HG03159 (cell line): ENCODE measurements around the gene RPUSD2.
"Not testable (repeated sequence)": the region's sequence is repeated elsewhere in the genome, so short reads cannot be mapped to it uniquely, and the experiment has no call there.

Experiments
- ATAC-seq: cut with Tn5 transposase; IDR thresholded peaks from one replicate; pipeline ENCODE4 v1.9.1; 2021; ENCODE audit warnings: mild to moderate bottlenecking, moderate library complexity; ENCODE audit not compliant: unreplicated experiment

The RPUSD2 gene

DNA sequence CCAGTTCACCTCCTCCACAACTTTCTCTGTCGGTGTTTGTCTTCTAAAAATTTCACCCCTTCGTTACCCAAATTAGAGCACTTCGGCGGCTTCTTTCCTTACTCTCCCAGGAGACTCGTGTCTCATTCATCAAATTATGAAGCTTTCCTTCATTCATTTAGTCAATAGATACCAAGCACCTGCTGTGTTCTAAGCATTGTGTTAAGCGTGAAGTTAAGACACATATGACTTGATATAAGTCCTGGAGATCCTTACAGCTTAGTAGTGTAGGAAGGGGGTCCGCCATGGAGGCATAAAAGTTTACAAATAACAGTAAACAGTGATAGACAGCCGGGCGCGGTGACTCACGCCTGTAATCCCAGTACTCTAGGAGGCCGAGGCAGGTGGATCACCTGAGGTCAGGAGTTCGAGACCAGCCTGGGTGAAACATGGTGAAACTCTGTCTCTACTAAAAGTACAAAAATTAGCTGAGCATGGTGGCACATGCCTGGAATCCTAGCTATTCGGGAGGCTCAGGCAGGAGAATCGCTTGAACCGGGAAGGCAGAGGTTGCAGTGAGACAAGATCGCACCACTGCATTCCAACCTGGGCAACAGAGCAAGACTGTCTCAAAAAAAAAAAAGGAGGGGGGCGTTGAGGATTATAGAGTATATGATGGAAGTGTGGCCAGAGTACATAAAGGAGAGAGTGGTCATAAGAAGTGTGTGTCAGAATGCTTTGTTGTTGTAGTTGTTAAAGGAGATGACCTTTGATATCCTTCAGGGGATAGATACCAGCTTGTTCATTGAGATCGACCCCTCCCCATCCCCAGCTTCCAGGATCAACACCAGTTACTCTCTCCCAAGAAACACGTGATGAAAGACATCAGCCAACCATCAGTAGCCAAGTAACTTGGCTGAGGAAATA lies 3.5 kb upstream of the RPUSD2 start:
- no peak for ATAC-seq

DNA sequence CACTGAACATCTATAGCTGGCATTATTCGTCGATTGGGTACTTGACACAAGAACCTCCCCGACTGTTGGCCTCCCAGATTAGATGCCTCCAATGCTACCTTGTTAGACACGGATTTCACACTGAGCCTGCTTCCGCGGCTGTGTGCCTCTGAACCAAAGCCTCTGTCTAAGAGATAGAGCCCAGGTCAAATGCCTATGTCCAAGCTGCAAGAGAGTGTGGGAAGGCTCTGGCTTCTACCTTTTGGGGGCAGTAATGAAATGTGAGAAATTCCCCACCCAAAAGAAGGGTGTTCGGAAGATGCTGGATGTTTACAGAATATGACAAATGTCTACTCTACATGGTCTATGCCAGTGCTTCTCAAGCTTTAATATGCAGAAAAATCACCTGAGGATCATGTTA lies 2.0 kb upstream of the RPUSD2 start:
- ATAC-seq: no peak

DNA sequence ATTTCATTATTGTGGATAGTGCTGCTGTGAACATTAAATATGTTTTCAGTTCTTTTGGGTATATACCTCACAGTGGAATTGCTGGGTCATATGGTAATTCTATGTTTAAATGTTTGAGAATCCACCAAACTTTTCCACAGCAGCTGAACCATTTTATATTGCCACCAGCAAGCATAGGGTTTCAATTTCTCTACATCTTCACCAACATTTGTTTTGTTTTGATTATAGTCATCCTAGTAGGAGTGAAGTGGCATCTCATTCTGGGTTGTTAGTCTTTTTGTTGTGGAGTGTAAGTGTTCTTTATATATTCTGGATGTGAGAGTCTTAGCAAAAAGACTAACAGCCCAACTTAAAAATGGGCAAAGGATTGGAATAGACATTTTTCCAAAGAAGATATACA lies 6.0 kb downstream of the RPUSD2 start:
- no peak for ATAC-seq

- ATAC-seq: not testable (repeated sequence)
Measured at GRCh38 chr15:40576914-40577313, 7.8 kb downstream of the RPUSD2 start.

DNA sequence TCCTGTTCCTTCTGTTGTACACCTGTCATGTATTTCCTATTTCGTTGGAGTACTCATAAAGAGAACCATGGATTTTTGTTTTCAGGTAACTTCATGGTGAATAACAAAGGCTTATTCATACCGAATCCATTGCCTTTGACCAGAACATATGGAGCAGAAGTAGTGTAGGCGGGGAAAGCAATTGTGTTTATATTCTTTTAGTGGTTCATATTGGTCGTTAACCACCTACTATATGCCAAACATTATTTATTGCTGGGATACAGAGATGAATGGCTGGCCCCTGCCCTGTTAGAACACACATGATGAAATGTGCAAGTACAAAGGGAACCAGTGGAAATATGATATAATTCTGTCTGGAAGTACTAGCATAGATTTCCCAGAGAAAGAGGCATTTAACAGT lies 9.8 kb downstream of the RPUSD2 start:
- ATAC-seq: no peak

DNA sequence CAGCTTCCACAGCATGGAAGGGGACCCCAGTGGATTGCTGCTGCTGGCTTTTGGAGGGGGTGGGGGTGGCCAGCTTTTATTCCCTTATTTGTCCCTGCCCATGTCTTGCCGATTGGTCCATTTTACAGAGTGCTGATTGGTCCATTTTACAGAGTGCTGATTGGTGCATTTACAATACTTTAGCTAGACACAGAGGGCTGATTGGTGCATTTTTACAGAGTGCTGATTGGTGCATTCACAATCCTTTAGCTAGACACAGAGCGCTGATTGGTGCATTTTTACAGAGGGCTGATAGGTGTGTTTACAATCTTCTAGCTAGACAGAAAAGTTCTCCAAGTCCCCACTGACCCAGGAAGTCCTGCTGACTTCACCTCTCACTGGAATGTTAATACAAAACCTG lies 12.7 kb downstream of the RPUSD2 start:
- not testable (repeated sequence) for ATAC-seq

- no peak for ATAC-seq
Measured at GRCh38 chr15:40582726-40583246, 13.7 kb downstream of the RPUSD2 start.

DNA sequence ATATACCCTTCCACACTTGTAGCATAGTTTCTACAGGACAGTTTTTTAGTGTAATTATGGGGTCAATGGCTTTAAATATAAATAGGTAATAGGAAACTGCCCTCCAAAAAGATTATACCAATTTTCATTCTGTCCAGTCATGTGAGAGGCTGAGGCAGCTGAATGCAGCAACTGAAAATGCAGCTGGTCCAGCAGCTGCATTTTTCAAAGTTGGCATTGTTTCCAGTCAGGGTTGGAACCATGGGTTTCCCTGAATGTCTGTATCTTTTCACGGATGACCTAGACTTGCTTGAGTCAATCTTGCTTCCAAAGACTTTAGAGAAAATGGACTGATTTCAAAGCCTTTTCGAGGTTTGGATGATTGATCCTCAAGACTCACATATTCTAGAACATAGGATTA lies 15.1 kb downstream of the RPUSD2 start:
- no peak for ATAC-seq

GRCh38 chr15:40590667-40591050 lies 21.6 kb downstream of the RPUSD2 start:
- no peak for ATAC-seq

- ATAC-seq: no peak
Measured at GRCh38 chr15:40591389-40591788, 22.3 kb downstream of the RPUSD2 start.

- ATAC-seq: no peak
Measured at GRCh38 chr15:40593165-40593564, 24.1 kb downstream of the RPUSD2 start.

GRCh38 chr15:40593588-40594428 lies 24.7 kb downstream of the RPUSD2 start, which contains the start of gene KNL1:
Gene KNL1, plus strand, starts transcription at chr15:40594249. Its CDS starts 8,683 bp downstream, at chr15:40602932.
- ATAC-seq: peak; percentile 66

DNA sequence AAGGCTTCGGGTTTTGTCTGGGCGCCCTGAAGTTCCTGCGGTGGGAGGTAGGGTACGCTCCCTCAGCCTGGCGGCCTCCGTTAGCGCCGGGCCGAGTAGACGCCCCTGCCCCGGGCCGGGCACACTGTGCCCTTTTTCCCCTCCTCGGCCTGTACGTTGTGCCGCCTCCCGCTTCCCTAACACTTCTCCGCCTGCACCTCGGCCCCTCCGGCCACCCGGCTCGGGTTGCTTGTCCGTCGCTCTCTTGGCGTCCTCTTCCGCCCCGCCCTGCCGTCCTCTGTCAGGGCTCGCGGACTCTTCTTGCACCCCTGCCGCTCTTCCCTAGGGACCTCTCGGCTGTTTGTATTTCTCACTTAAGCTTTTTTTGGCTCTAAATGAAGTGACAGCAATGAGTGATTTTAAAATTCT lies 25.3 kb downstream of the RPUSD2 start:
- ATAC-seq: peak; percentile 32

DNA sequence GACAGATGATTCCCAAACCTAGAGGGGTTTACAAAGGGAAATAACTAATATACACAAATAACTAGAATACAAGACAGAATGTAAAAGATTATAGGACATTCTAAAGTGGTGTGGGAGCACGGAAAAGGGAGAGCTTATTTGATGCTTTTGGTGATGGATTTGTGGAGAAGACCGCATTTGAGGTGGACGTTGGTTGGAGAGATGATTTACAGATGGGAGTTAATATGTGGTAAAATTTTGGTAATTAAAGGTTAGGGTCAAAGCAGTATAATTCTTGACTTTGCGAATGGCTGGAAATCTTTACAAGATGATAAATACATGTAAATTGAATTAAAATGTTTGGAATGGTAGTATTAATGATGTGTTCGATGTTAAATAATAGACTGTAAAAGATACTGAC lies 26.1 kb downstream of the RPUSD2 start:
- ATAC-seq: no peak

DNA sequence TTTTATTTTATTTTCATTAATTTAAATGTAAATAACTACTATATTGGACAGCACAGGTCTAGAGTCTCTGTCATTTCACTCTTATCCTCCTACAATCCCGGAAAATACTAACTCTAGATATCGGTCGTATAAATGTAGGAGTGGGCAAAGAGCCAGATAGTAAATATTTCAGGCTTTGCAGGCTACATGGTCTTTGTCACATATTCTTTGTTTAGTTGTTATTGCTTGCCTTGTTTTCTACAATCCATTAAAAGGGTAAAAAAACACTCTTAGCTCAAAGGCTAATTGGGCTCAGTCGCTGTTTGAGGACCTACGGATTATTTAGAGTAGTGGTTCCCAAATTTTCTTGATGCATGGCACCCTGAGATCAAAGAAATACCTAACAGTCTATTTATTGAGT lies 26.7 kb downstream of the RPUSD2 start:
- no peak for ATAC-seq

- no peak for ATAC-seq
Measured at GRCh38 chr15:40597024-40597423, 27.9 kb downstream of the RPUSD2 start.

GRCh38 chr15:40598126-40598525 lies 29.0 kb downstream of the RPUSD2 start:
- no peak for ATAC-seq

DNA sequence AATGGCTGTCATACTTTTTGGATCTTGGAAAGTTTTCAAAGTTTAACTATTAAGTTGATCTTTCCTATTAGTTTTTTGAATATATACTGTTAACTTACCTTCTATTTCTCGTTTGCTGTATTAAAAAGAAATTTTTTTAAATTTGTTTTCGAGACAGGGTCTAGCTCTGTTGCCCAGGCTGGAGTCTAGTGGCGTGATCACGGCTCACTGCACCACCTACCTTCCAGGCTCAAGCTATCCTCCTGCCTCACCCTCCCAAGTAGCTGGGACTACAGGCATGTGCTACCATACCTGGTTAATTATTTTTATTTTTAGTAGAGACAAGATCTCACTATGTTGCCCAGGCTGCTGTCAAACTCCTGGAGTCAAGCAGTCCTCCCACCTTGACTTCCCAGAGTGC lies 29.6 kb downstream of the RPUSD2 start:
- no peak for ATAC-seq

GRCh38 chr15:40600956-40601355 lies 31.9 kb downstream of the RPUSD2 start:
- ATAC-seq: no peak

DNA sequence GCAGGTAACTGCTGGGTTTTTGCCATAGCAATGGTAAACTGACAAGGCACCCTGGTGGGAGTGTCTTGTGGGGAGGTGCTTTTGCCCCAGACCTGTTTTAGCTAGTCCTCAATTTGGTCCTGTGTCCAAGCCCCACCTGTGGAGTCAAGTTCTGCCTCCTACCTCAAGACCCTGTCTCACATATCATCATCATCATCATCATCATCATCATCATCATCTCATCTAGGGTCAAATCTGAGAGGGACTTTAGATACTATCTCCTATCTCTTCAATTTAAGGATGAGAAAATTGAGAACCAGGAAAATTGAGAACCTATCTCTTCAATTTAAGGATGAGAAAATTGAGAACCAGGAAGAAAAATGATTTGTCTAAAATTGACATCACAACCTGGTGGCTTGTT lies 34.8 kb downstream of the RPUSD2 start:
- no peak for ATAC-seq

- no peak for ATAC-seq
Measured at GRCh38 chr15:40613080-40613479, 44.0 kb downstream of the RPUSD2 start.

- ATAC-seq: no peak
Measured at GRCh38 chr15:40618023-40618422, 48.9 kb downstream of the RPUSD2 start.
